HG03097 (cell line): ENCODE measurements around the gene KCNN3.

ENCODE experiments used
- ATAC-seq: cut with Tn5 transposase; IDR thresholded peaks from one replicate; pipeline ENCODE4 v1.9.1; 2021; ENCODE audit not compliant: unreplicated experiment, low FRiP score

The KCNN3 gene

DNA sequence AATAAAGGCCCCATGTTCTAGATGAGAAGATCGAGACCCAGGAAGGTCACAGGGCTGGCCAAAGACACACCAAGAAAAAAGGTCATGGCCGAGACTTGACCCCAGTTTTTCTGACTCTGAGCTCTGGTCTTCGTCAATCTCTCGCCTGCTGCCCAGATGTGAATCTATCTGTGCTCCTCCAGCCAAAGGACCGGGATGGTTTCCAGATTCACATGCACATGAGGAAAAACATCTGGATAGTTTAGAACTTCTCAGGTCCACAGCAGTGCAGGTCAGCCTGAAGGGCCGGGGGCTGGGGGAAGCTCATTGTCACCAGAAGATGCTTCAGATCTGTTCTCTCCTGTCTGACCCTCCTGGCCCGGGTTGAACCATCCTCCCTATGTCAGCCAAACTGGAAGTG is 49.0 kb downstream of the KCNN3 start:
- ATAC-seq, result no peak

DNA sequence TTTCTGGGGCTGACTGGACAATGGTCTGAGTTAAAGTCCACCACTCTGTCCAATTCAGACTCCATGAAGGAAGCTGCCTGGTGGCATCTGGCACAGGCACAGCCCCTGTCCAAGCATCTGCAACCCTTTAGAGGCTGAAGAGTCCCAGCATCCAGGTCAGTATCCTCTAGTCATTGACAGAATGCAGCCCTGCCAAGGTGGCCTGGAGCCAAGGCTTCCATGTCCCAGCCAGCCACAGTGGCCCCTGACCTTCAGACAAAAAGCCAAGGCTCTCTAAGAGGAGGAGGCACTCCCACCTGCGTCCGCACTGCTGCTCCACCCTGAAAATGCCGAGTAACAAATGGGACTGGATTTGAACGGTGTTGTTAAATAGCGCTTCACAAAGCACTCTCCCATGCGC is 49.4 kb downstream of the KCNN3 start:
- no peak for ATAC-seq

DNA sequence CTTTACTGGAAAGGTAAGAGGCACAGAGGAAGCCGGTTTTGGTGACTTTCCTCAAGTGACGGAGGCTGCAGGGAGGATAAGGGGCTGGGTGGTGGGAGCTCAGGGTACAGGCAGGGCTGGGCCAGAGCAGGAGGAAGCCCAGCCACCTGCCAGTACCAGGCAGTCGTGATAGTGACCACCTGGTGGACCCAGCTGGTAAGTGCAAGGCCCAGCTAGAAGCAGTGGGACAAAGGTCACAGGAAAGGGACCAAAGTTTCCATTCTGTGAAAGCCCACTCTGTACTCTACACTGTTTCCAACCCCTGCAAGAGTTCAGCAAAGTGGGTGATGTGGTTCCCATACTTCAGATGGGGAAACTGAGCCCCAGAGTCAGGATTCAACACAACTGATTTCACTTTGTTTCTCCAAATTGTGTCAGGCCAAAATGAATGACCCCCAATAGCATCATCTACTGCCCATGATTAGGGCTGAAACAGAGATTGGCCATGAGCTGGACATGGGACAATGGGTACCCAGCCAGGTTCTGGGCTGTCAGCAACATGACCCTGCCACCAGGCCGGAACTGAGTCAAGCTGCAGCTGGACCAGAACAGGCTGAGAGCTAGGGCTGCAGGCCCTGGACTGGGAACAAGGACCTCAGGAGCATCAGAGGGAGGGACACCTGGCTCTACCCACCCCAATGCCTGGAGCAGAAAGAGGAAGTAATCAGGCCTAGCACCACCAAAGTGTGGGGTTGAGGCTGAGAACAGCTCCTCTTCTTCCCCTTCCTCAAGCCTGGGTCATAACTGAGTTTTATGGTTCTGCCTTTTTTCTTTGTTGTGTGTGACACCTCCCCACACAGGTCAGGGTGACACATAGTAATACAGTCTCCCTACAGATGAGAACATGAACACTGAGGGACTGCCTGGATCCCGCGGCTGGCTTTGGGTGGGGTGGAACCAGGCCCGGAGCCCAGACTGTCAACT is 50.2 kb downstream of the KCNN3 start:
- ATAC-seq, result no peak

DNA sequence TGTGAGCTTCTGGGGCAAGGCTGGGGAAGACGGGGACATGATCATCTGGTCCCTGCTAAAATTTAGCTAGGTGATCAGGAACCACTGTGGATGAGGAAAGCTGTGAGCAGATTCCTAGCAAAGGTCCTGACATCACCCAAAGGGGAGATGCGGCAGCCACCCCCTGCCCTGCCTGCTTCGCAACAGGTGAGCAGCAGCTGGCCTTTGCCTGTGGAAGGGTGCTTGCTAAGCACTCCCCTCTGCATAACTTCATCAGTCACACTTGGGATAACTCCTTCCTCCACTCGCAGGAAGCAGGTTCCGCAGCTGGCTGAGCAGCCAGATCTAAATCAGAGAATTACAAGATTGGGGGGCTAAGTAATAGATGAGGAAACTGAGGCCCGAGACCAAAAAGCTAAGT is 51.2 kb downstream of the KCNN3 start:
- ATAC-seq, result no peak

DNA sequence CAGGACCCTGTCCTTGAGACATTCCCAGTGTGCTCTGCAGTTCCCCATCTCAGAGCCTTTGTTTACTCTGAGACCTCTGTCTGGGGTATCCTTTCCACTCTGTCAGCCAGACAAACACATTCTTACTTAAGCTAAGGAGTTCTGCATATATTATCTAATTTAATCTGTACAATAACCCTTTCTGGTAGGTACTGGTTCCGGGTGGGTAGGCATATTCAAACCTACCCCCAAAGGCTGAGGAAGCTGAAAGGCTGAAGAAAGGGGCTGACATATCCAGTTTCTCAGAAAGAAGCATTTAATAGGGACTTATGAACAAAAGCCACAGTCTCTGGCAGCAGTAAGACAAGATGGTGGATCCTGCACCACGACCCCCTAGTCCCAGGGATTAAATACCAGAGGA is 53.1 kb downstream of the KCNN3 start:
- no peak for ATAC-seq

DNA sequence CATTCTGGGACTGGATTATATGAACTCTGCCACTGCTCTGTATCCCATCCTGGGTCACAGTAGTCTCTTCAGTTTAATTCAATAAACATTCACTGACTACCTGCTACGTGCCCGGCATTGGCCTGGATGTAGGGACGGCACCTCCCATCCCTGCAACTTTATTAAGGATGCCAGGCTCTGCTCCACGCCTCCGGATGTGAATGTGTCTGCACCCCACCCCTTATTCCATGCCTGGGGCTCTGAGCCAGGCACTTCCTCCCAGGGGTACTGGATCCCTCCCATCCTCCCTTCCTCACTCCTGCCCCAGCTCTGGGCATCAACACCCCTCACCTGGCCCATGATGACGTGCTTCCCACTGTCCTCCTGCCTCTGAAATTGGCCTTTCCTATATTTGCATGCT is 53.7 kb downstream of the KCNN3 start:
- ATAC-seq, result no peak

DNA sequence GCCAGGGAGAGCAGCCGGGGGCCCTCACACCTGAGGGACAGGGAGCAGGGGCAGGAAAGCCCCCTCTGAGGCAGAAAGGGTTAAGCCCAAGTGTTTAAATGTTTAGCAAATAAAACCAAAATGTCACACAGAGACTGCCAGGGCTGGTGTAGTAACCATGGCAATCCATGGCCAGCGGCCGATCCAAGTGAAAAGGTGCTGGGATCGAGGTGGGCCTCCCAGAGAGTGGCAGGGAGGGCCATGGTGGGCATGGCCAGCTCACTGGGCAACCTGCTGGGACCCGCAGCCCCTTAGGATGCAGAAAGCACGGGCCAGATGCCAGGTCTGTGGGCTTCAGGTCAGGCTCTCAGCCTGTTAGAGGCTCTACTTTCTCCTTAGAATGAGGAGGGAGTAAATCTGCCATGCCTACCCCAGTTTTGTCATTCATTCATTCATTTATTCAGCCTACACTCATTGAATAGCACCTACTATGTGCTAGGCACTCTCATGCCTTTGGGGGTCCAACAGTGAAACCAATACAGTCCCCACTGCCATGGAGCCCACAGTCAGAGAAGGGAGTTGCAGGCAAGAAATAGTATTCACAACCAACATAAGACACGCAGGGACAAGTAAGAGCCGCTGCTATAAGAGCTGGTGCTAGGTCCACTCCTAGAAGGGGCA is 56.1 kb downstream of the KCNN3 start:
- ATAC-seq, result no peak

DNA sequence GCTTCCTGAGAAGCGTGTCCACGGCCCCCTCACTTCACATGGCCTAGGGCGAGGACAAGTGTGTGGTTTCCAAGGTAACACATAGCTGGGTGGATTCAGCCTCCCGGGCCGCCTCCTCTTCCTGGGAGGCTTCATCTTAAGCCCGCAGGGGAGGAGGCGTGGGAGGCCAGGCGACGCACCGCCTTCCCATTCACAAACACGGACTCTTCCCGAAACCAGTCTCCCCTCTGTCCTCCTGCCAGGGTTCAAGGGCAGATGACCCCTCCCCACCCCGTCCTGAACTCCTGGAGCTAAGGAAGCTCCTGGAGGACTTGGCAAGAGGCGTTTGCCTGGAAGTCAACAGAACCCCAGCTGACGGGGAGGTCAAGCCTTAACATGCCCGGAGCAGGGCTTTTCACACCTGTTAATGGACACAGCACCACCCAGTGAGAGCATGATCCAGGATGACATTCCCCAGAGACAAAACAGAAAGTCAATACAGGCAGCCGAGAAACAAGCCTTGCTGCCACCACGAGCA is 56.7 kb downstream of the KCNN3 start:
- ATAC-seq, result no peak

DNA sequence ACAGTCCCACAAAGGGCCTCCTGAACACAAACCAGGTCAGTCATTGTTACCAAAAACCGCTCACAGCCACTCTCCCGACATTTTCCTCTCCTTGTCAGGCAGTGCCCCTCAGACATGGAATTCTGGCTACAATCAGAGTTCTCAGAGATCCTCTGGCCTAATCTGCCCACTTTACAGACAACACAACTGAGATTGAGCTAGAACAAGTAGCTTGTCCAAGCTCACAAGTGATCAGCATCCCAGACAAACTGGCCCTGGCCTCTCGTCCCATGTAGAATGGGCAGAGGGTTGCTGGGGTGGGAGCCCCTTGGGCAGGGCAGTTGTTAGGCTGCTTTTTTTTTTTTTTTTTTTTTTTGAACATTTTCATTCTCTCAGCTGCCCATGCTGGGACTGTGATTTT is 57.2 kb downstream of the KCNN3 start:
- ATAC-seq, result no peak

DNA sequence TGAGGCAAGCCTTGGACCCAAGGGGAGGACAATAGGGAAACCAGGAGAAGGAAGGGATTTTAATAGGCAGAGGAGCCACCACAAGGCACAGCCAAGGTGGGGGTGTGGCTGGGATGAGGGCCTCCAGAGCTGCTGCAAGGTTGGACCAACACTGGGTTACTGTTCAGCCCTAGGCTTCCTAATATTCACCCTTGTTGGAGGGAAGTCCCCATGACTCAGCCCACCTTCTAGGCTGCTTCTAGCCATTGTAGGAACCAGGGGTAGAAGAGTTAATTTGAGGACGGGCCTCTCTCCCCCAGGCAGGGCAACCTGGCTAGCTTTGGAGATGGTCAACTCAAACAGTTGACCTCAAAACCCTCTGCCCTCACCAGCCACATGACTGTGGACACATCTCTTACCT is 59.5 kb downstream of the KCNN3 start:
- no peak for ATAC-seq

DNA sequence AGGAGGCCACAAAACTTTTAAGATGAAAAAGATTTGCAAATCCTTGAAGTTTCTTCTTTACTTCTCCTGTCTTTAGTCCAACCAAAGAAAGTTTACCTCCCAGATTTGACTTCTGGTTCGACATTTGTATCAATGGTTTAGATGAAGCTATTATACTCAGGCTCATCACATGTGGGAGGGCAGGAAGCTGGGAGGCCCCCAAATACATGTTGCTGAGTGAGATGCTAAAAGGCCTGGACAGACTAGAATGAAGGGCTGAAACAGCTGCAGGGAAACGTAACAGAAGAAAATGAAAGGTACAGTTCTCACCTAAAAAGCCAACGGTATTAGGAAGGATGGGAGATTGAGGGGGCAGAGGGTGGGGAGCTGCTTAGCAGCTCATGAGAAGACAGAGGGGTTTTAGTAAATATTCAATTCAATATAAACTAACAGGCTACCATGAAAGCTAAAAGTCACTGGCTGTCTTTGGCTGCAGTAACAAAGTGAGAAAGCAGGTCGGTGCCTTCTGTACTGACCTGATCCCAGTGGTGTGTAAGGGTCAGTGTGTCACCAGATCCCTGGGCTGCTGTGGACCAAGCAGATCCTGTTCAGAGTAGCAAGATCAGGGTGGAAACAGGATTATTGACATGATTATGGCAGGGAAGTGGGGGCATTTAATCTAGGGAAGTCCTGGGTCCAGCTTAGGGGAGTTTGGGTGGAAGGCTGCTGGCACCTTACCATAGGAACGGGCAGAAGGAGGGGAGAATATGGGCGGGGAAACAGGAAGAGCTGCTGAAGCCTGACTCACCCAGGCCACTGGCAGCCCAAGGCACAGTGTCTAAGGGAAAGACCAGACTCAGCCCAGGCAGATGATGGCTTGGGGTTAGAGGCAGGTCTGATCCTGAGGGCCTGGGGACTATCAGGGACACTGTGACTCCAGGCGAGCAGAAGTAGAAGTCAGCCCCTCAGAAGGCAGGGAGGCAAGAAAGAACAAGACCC is 60.4 kb downstream of the KCNN3 start:
- no peak for ATAC-seq

DNA sequence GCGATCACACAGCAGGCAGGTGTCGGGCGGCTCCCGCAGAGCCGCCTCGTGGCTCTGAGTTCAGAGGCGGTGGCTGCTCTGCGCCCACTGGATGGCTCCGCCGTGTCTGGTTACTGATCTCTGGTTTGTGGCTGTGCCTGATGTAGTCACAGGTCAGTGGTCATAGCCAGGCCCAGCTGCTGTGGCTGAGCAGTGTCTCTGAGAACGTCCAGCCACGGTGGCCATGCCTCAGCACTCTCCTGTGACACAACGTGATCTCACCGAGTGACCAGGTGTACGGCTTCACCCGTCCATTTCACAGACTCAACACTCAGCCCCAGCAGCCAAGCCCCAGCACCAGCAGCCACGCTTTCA is 61.2 kb downstream of the KCNN3 start:
- no peak for ATAC-seq

DNA sequence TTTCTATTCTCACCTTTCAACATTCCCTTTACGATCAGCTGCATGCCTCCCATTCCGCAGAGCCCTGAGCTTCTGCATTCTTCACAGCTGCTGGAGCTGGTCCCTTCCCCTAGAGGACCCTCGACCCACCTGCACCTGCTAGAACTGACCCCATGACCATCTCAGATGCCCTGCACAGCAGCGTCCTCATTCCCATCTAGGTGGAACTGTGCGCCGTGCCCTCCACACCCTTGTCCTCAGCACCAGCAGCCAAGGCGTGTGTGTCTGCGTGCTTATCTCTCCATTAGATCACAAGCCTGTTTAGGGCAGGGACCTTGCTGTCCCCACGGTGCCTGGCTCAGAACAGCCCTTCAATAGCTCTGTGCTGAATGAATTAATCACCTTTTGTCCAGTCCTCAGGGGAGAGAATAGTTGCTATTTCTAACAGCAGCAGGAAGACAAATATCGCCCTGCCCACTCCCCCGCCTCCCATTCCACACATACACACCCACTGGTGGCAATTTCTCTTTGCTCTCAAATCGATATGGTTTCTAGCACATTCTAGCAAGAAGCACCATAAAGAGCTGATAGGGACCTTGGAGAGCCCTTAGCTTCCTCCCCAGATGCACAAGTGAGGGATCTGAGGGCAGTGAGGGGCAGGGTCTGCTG is 61.7 kb downstream of the KCNN3 start:
- ATAC-seq, result no peak

DNA sequence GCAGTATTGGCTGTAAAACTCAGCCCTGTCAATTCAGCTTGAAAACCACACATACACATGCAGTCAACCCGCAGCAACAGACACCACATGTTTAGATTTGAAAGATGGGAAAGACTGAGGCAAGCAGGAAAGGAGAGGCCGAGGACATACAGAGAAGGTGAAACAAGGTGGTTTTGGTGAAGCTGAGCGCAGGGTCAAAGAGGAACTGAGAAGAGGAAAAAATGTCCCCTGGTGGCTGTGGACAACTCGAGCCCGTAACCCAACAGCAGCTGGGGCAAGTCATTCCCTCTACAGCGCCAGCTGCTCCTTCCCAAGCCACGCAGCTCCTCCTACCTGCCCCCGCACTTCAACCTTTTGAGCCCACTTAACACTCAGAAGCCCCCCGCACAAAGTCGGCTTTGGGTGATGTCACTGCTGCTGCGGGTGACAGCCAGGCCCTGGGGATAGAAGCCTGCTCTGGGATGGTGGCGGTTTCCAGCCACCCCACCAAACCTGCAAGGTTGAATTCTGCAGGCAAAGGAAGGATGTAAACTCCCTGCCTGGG is 63.0 kb downstream of the KCNN3 start:
- ATAC-seq, result no peak

DNA sequence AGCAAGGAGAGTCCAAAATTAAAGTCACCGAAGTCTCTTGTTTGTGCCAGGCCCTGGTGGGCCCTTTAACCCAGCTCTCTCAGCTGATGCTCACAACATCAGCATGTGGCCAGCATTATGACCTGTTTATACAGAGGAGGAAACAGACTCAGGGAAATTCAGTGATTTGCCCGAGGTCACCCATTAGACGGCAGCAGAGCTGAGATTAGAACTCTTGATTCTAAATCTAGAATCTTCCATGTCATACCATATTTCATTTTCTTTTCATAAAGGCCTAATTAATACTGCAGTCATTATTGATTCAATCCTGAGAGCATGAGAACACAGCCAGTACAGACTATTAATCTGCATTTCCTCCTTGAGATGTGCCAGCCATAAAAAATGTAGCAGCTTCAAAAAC is 63.7 kb downstream of the KCNN3 start:
- no peak for ATAC-seq

DNA sequence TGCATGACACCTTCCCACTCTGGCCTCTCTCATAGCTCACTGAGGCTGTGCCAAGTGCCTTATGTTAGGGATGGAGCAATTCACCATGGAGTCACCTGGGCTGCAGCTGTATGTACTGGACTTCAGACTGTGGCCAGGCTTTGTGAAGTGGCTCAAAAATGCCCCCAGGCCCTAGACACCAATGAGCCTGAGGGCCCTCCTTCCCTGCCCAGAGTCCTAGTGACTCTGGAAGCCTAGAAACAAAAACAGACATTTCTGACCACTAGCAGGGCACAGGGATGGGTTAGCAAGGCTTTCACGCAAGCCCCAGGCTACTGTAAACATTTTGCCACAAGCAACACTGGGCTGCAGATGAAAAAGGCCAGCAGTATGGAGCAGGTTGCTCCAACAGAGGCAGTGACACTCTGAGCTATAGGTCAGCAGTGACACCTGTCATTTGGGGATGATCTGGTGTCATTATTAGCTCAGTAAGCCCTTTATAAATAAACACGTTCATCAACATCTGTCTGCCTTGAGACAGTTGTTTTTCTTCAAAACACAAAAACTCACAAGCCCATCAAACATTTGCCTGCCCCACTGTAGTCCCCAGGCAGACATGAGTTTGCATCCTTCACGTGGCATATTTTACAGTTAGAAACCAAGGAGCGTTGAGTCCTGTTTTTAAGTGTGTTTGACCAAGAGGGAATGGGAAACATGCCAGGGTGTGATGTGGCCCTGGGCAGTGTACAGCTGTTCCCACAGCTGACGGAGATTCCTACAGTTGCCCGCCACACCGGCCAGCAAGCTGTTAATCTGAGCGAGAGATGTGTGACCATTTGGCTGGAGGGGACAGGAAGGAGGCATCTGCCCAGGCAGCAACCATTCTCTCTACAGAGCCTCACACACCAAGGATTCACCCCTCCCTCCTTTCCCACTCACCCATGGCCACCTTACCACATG is 66.8 kb downstream of the KCNN3 start:
- ATAC-seq, result no peak

DNA sequence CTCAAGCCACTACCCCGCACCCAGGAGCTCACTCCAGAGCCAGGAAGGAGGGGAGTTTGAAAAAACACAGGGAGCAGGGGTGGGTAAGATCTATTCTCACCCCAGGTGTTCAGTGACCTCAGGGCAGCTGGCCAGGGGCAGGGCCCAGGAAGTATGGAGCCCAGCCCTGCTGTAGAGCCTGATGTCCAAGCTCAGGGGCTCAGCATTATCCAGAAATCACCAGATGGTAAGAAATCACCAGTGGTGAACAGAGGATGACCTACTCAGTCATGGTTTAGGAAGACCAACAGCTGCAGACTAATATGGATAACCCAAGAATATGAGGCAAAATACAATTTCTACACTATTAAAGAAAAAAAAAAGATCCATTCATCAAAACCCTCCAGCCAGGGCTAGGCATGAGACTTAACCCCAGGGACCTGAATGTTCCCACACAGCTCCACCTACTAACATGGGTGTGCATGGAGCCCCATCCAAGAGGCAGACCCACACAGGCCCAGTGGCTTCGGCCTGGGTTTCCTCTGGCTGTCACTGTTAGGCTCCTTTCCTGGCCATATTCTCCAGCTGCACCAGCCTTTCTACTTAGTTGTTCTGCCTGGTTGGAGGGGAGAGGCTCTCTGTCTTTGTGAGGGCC is 67.6 kb downstream of the KCNN3 start:
- ATAC-seq, result no peak

DNA sequence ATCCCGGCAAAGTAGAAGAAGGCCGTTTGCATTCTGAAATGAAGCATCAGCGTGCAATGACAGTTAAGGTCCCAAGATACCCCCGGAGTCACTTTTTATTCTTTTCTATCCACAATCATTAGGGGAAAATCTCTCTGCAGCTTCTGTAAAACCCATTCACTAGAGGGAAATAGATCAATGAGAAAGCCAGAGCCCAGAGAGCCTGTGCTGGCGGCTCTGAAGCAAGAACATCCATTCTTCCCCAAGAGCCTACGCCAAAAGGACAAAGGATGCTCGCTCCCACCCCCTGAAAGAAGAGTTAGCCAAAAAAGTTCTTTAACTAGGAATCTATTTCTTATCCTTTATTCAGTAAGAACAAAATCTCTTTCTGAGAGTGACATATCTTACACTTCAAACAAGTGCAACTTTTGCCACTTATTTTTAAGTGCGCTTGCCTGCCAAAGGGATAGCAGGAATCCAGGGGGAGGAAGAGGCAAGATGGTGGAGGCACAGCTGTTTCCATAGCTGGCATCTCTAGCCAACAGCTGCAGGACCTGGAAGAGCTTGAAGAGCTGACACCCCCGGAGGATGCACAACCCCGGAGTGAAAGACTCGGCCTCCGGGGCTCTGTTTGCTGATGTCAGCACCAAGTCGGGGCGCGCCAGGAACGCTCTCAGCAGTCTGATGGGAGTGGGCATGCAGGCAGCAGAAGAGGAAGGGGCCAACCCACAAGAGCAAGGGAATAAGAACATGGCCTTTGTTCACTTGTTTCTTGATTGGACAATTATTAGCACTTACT is 68.7 kb downstream of the KCNN3 start:
- no peak for ATAC-seq
